HG03175 (cell line): ENCODE results near the gene SAMD11.

Experiments
- ATAC-seq: cut with Tn5 transposase; IDR thresholded peaks from one replicate; pipeline ENCODE4 v1.9.1; 2021; ENCODE audit warnings: mild to moderate bottlenecking, moderate library complexity; ENCODE audit not compliant: unreplicated experiment

The SAMD11 gene

DNA sequence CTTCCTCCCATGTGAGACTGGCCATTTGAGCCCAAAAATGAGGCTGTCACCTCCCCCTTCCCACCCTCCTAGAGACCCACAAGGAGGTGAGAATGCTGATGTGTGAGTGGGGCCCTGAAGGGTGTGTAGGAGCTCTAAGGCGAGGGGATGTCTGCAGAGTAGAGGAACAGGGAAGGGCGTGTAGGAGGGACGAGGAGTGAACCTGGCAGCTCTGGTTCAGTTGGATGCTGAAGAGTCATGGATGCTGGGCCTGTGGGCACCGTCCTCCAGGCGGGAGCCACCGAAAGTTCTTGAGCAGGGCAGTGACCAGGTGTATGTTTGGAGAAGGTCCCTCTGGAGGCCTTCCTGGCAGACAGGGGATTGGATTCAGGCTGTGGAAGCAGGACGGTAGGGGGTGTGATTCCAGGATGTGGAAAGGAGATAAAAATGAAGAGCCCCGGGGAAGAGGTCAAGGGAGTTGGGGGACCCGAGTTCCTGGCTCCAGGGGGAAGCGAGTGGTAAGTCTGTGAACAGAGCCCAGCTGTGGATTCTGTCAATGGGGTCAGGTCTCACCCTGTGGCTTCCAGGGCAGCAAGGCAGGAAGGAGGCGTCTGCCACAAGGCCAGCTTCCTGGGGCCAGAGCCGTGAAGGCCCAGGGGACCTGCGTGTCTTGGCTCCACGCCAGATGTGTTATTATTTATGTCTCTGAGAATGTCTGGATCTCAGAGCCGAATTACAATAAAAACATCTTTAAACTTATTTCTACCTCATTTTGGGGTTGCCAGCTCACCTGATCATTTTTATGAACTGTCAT is 7.9 kb downstream of the SAMD11 start:
- ATAC-seq, result no peak

DNA sequence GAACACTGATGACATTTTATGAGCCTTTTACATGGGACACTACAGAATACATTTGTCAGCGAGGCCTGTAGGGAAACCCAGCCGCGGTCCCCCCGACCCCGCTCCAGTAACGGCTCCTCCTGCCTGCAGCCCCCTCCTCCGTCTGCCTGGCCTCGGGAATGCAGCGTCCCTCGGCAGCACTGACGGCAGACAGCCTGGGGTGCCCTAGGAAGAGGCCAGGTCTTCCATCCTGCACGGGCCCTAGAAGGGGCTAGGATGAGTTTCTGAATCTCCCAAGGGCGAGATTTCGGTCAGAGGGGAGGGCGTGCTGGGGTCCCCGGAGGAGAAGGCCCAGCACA is 8.4 kb downstream of the SAMD11 start:
- ATAC-seq, result no peak

DNA sequence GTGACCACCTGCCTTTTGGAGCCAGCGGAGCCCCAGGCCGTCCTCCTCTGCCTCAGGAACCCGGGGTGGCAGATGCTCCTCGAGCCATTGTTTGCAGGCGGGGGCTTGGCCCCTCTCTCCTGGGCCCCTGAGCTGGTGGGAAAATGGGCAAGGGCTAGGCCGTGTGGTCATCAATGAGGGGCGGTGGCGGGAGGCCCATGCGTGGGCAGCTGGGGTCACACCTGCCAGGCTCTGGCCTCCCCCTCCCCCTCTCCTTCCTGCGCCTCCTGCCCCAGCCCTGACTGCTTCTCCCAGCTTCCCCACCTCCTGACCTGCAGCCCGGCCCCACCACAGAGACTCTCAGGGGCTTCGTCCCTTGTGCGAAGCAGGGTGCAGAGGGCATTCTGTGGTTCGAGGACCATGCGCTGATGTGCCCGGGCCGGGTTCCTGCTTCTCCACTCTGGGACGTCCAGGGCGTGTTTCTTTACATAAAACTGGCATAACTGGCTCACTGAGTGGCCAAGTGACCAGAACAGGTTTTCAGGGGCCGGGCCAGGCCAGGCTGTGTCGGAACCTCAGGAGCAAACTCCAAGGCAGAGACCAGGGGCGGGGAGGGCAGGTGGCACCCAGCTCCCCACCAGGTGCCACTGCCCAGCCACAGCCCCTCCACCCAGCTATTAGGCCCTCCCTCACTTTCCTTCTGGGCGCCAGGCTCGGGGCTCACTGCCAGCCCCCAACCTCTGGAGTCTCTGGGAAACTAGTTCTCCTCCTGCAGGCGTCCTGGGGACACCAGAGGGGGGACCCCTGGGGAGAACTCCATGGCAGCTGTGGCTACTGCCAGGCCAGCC is 9.3 kb downstream of the SAMD11 start:
- ATAC-seq, result no peak

DNA sequence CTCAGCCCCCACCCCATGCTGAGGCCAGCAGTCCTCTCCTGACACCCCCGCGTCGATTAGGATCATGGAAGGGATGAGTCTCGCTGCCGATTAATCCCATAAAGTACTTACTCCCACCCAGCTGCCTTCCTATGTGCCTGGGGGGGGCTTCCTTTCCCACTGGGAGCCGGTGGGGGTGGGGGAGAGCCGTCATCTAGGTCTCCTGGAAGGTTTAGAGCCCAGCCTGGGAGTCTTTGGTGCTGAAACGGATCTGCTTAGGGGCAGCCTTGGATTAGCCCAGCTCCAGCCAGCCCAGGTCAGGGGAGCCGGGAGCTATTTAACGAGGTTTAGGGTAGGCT is 9.8 kb downstream of the SAMD11 start:
- no peak for ATAC-seq

DNA sequence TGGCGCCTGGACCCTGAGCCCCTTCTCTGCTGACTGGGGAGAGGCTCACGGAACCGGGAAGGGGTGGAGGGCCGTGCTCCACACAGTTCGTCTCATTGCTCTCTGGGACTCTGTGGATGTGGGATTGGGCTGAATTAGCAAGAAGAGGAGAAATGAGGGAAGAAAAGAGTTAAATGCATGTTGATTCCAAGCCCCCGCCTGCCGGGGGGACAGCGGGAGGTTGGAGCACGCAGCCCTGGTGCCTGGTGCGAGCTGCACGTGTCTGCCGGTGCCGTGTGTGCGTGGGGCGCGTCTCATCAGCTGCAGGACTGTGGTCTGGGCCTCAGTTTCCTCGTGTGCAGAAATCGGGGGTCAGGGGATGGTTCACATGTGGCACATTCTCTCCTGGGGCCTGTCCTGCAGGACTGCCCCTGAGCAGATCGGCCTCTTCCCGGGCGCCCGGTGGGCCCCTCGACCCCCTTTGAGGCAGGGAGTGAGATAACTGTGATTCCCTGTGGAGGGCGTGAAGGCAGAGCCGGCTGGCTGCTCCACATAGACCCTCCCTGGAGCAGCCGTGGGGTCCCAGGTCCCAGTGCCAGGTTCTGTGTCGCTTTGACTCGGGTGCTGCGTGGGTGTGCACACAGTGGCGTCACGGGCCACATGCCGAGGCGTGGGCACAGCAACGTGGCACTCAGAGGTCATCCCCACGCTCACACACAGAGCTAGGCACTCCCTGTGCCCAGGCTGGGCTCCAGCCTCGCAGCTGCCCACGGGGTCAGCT is 11.4 kb downstream of the SAMD11 start:
- ATAC-seq, result no peak

DNA sequence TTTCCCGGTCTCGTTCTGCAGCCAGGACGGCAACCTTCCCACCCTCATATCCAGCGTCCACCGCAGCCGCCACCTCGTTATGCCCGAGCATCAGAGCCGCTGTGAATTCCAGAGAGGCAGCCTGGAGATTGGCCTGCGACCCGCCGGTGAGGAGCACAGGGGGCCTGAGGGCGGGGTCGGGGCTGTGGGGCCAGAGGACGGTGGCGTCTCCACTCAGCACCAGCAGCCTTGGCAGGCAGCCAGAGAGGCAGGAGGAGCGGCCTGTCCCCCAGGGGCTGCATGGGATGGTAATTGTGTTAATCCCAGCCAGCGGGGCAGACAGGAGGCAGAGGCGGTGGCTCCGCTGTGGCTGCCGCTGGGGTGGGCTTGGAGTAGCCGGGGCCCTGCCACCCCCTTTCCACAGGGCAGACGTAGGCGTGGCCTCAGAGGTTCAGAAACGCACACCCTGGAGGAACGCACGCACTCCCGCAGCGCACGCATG is 12.1 kb downstream of the SAMD11 start:
- ATAC-seq, result no peak

DNA sequence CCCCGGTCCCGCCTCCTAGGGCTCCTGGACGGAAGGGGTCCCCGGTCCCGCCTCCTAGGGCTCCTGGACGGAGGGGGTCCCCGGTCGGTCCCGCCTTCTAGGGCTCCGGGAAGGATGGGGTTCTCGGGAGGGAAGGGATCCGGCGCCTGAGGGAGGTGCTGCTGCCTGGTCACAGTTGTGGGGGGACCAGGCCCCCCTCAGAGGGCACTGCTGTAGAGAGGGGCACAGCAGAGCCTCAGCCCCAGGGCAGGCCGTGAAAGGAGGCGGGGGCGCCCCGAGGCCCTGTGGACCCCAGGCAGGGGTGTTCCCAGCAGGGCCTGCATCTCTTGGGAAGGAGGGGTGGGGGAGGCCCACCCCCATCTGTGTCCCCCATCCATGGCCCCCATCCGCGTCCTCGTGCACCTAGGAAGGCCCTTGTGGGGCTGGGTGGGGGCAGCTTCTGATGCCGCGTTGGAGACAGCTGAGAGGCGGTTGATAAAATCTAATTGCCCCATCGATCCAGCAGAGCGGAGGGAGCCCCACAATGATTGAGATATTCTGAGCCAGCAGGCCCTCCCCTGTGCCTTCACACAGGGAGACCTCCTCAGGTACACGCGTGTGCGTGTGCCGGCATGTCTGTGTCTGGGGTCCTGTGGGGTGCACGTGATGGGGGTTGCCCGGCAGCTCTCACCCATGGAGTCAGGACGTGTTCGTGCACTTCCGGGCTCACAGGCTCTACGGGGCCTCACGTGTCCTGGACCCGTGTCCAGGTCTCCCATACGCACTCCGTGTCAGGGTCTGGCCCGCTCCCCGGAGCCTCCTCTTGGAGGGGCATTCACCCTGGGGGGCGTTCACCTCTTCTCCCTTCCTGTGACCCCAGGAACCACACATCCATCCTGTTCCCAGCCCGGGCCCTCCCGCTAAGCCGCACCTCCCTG is 12.9 kb downstream of the SAMD11 start:
- no peak for ATAC-seq

DNA sequence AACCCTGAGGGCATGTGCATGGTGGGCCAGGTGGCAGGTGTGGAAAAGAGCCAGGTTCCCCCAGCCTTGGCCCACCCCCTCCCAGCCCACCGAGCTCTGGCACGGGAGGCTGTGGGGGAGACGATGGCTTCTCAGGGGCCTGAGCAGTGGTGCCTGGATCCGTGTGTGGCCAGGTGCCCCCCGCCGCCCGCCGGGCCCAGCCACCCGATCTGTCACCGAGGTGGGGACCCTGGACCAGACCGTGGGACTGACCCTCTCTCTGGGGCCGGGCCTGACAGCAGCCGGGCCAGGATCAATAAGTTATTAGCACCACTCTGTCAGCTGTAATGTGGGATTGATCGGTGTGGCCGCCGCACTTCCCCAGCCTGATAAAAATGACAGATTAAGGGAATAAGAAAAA is 13.8 kb downstream of the SAMD11 start:
- no peak for ATAC-seq

DNA sequence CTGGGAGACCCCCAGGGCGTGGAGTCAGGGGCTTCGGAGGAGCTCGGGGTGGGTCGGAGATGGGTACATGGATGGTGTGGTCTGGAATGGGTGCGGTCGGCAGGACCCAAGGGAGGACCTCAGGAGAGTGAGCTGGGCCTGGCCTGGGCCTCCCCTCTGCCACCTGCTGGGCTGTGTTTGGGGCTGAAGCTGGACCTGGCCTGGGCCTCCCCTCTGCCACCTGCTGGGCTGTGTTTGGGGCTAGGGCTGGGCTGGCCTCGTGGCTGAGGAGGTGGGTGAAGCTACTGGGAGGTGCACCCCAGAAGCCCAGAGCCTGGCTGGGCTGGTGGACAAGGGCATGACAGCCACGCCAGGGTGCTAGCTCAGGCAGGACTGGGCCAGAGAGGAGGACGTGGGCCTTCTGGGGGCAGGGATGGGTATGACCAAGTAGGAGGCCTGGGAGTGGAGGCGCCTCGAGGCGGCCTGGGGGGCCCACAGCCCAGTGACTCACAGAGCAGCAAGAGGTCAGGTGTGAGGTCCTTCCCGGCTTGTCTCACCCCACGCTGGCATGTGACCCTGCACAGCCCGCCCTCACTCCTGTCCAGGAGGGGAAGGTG is 14.5 kb downstream of the SAMD11 start:
- ATAC-seq, result no peak

DNA sequence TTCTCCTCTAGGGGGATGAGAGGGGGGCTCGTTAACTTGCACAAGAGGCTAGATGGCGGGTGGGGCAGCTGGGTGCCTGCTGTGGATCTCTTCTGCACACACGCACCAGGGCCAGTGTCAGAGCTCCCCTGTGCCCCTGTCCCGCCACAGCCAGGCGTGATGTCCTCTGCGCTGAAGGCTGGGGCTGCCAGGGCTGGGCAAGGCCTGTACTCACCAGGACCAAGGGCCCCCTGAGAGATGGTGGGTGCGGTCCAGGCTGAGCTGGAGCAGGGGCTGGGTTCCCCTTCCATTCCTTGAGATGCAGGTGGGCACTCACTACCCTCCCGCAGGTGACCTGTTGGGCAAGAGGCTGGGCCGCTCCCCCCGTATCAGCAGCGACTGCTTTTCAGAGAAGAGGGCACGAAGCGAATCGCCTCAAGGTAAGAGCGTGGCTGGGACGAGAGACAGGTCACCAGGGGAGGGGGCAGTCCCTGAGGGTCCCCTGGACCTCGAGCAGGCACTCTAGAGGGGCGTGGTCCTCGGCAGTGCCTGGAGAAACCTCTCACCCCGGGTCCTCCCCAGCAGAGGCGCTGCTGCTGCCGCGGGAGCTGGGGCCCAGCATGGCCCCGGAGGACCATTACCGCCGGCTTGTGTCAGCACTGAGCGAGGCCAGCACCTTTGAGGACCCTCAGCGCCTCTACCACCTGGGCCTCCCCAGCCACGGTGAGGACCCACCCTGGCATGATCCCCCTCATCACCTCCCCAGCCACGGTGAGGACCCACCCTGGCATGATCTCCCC is 15.2 kb downstream of the SAMD11 start:
- ATAC-seq, result no peak

DNA sequence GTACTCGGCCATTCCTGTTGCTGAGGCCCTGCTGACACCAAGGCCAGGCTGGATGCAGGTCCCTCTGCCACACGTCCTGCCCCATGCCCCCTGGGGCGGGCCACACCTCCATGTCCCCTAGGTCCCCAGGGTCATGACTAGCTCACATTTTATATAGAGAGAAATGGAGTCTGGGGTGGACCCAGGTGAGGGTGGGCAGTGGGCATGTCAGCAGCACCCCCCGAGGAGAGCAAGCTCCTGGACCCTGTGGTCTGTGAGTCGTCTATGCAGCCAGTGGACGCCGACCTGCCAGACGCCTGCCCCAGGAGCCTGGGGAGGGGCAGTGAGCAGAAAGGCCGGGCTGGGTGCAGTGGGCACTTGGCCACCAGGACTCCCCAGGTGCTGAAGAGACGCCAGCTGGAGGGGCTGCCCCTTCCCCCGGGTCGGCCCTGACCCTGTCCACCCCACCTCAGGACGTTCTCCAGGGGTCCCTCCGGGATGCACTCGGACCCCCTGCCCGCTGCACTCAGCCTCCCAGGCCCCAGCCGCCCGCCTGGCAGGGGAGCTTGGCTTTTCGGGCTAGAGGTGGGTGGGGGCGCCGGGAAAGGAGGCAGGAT is 15.9 kb downstream of the SAMD11 start:
- no peak for ATAC-seq

DNA sequence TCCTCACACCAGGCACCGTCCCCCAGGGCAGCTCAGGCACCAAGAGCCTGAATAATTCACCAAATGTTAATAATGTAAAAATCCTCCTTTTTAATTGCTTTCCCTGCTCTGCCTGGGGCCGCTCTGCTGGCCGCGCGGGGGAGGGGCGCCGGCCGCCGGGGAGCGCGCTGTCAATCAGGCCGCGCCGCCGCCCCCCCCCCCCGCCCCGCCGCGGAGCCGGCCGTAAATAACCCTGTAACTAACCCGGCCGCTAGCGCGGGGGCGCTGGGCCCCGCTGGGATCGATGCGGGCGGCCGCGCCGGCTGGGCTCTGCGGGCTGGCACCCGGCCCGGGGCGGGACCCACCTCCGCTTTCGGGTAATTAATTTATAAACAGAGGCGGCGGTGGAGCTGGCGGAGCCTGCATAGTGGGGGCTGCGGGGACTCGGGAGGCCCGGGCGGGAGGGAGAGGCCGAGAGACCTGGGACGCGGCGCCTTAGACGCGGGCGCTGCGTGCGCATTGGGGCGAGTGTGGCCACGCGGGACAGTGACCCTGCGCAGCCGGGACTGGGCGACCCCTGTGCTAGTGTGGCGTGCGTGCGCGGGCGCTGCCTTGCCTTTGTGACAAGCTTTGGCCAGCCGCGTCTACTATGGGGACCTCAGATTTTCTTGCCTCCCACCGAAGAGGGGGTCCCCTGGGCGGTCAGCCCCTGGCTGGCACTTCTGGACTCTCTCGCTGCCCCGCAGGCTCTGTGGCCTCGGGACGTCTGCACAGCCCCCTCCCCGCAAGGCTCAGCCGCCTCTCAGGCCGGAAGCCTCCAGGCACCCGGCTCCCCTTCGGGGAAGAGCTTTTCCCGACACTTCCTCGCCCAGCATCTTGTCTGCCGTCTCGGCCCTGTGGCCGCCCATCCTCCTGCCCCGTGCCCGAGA is 16.6 kb downstream of the SAMD11 start:
- no peak for ATAC-seq

DNA sequence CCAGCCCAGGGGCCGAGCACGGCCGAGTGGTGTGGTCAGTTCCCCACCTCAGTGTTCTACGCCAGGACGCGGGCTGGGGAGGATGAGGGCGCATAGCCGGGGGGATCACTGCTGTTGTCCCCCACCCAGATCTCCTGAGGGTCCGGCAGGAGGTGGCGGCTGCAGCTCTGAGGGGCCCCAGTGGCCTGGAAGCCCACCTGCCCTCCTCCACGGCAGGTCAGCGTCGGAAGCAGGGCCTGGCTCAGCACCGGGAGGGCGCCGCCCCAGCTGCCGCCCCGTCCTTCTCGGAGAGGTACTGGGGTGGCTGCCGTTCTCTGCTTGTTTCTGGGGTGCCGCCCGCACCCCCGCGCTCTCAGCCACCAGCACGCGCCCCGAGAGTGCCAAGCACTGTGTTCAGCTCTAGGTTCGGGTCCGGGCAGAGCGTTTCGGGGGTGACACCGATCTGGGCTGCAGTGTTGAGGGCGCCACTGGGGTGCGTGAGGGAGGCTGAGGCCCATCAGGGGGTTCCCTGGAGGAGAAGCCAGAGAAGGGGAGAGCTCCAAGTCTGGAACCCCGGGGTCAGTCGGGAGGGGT is 17.4 kb downstream of the SAMD11 start:
- ATAC-seq, result no peak

DNA sequence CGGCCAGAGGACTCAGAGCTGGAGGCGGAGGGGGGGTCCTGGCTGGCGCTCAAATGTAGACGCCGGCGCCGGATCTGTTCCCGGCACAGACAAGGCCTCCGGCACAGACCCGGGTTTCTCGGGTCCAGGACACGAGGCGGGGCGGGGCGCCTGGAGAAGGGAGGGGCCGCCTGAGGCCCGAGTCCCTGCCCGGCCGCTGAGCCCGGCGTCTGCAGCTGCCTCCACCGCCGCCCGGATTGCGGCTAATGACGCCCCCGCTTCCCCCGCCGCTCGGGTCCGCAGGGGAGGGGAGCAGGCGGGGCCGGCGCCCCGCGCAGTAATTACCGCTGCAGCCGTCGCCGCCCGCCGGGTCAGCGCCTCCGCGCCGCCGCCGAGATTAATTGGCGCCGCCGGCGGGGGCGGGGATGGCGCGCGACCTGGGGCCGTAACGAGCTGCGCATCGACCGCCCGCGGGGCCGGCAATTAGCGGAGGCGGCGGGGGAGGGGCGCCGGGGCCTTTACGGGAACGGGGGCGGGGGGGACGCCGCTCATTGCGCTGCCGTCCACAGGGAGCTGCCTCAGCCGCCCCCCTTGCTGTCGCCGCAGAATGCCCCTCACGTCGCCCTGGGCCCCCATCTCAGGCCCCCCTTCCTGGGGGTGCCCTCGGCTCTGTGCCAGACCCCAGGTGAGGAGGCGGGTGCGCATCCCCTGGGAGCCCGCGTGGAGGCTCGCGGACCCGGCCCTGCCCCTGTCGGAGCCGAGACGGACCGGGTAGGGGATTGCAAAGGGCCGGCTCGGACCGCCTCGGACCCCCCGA is 18.1 kb downstream of the SAMD11 start:
- ATAC-seq, result no peak

DNA sequence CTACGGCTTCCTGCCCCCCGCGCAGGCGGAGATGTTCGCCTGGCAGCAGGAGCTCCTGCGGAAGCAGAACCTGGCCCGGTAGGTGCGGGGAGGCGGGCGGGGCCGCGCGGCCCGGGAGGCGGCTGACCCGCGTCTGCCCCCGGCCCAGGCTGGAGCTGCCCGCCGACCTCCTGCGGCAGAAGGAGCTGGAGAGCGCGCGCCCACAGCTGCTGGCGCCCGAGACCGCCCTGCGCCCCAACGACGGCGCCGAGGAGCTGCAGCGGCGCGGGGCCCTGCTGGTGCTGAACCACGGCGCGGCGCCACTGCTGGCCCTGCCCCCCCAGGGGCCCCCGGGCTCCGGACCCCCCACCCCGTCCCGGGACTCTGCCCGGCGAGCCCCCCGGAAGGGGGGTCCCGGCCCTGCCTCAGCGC is 18.7 kb downstream of the SAMD11 start:
- no peak for ATAC-seq

DNA sequence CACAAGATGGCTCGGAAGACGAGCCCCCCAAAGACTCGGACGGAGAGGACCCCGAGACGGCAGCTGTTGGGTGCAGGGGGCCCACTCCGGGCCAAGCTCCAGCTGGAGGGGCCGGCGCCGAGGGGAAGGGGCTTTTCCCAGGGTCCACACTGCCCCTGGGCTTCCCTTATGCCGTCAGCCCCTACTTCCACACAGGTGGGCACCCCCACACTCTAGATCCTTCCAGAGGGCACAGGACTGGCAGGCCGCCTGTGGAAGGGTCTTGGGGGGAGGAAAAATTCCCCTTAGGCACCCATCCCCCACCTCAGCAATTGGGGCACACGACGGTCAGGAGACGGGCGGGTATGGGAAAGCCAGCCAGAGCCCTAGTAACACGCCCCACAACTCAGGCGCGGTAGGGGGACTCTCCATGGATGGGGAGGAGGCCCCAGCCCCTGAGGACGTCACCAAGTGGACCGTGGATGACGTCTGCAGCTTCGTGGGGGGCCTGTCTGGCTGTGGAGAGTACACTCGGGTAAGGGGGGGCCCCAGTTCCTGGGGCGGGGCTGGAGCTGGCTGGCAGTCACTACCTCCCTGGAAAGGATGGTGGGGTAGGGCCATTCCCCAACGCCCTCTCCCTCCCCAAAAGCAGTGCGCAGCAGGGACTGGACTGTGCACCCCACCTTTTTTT is 19.3 kb downstream of the SAMD11 start:
- ATAC-seq, result no peak
